DMS79 (cell line): ENCODE measurements around the gene RCVRN.

Experiments
- DNase-seq: peaks from one replicate; lab custom pipeline; 2025; lab: John Stamatoyannopoulos, UW

Gene RCVRN

GRCh38 chr17:9905078-9905415, at the start of gene RCVRN:
RCVRN (minus strand) TSS chr17:9905271; CDS start chr17:9905180, 91 bp downstream.
- no peak for DNase-seq

- DNase-seq, result no peak
These were observed 48.4 kb upstream of the RCVRN start for GRCh38 chr17:9953492-9953891.

GRCh38 chr17:9951803-9952202, 46.7 kb upstream of the RCVRN start:
- no peak for DNase-seq

- DNase-seq, result no peak
These were observed 43.9 kb upstream of the RCVRN start for GRCh38 chr17:9948928-9949327.

- no peak for DNase-seq
These were observed 39.6 kb upstream of the RCVRN start for GRCh38 chr17:9944704-9945103.

GRCh38 chr17:9943343-9943742, 38.3 kb upstream of the RCVRN start:
- no peak for DNase-seq

GRCh38 chr17:9942885-9943284, 37.8 kb upstream of the RCVRN start:
- no peak for DNase-seq

- DNase-seq, result no peak
These were observed 36.2 kb upstream of the RCVRN start for GRCh38 chr17:9941305-9941704.

- DNase-seq, result no peak
These were observed 35.8 kb upstream of the RCVRN start for GRCh38 chr17:9940841-9941240.

- no peak for DNase-seq
These were observed 33.7 kb upstream of the RCVRN start for GRCh38 chr17:9938764-9939163.

- no peak for DNase-seq
These were observed 32.8 kb upstream of the RCVRN start for GRCh38 chr17:9937901-9938300.

- DNase-seq, result no peak
These were observed 32.2 kb upstream of the RCVRN start for GRCh38 chr17:9937241-9937761.

GRCh38 chr17:9936095-9936494, 31.0 kb upstream of the RCVRN start:
- no peak for DNase-seq

- DNase-seq, result no peak
These were observed 30.3 kb upstream of the RCVRN start for GRCh38 chr17:9935408-9935807.

GRCh38 chr17:9934331-9934730, 29.3 kb upstream of the RCVRN start:
- no peak for DNase-seq

- no peak for DNase-seq
These were observed 27.4 kb upstream of the RCVRN start for GRCh38 chr17:9932491-9932890.

GRCh38 chr17:9931144-9931741, 26.2 kb upstream of the RCVRN start:
- no peak for DNase-seq

- no peak for DNase-seq
These were observed 24.8 kb upstream of the RCVRN start for GRCh38 chr17:9929871-9930270.

- DNase-seq, result no peak
These were observed 23.7 kb upstream of the RCVRN start for GRCh38 chr17:9928601-9929333.

GRCh38 chr17:9926150-9926804, 21.2 kb upstream of the RCVRN start:
- DNase-seq, result no peak

- no peak for DNase-seq
These were observed 20.4 kb upstream of the RCVRN start for GRCh38 chr17:9925457-9925856.

- DNase-seq, result no peak
These were observed 19.7 kb upstream of the RCVRN start for GRCh38 chr17:9924735-9925191.
